Cardiac fibroblast (primary cell): ENCODE results near the gene TOP3B.

Experiments
- DNase-seq, 2 donors: peaks; one replicate each; pipeline versions ENCODE4 v3.0.0 to v3.0.0-alpha.2; 2010; ENCODE audit warnings: low read depth in 2 of 2
- H3K4me3 ChIP-seq, 2 donors: replicated peaks in 1 of 2; 1 replicate in 1 of 2; 2 replicates in 1 of 2; pipeline ENCODE4 v1.5.1; 2011; ENCODE audit warnings: low read depth in 2 of 2, low read length in 2 of 2, mild to moderate bottlenecking in 2 of 2, moderate library complexity in 1 of 2
- CTCF ChIP-seq: IDR thresholded peaks from one replicate; pipeline ENCODE4 v1.5.1; 2011; ENCODE audit warnings: low read depth, mild to moderate bottlenecking, low read length, inconsistent platforms

The TOP3B gene

GRCh38 chr22:22025320-22026156, 43.0 kb upstream of the TOP3B start:
- no peak overlapping the region for H3K4me3 ChIP-seq
- no peak for DNase-seq
- no peak for TF ChIP-seq CTCF

GRCh38 chr22:22024440-22024839, 41.9 kb upstream of the TOP3B start:
- no peak for TF ChIP-seq CTCF
- DNase-seq: no peak
- no peak overlapping the region for H3K4me3 ChIP-seq

- no peak overlapping the region for H3K4me3 ChIP-seq
- DNase-seq: no peak
- no peak for TF ChIP-seq CTCF
These were observed 41.1 kb upstream of the TOP3B start for GRCh38 chr22:22023581-22024137.

GRCh38 chr22:22022947-22023534, 40.5 kb upstream of the TOP3B start:
- no peak for DNase-seq
- no peak for TF ChIP-seq CTCF
- no peak overlapping the region for H3K4me3 ChIP-seq

GRCh38 chr22:22022255-22022840, 39.8 kb upstream of the TOP3B start:
- DNase-seq: no peak
- no peak overlapping the region for H3K4me3 ChIP-seq
- TF ChIP-seq CTCF: no peak

- no peak for TF ChIP-seq CTCF
- DNase-seq: no peak
- H3K4me3 ChIP-seq: no peak overlapping the region
These were observed 38.7 kb upstream of the TOP3B start for GRCh38 chr22:22021162-22021750.
